ENCODE measurements around the gene ASXL1.

DNA sequence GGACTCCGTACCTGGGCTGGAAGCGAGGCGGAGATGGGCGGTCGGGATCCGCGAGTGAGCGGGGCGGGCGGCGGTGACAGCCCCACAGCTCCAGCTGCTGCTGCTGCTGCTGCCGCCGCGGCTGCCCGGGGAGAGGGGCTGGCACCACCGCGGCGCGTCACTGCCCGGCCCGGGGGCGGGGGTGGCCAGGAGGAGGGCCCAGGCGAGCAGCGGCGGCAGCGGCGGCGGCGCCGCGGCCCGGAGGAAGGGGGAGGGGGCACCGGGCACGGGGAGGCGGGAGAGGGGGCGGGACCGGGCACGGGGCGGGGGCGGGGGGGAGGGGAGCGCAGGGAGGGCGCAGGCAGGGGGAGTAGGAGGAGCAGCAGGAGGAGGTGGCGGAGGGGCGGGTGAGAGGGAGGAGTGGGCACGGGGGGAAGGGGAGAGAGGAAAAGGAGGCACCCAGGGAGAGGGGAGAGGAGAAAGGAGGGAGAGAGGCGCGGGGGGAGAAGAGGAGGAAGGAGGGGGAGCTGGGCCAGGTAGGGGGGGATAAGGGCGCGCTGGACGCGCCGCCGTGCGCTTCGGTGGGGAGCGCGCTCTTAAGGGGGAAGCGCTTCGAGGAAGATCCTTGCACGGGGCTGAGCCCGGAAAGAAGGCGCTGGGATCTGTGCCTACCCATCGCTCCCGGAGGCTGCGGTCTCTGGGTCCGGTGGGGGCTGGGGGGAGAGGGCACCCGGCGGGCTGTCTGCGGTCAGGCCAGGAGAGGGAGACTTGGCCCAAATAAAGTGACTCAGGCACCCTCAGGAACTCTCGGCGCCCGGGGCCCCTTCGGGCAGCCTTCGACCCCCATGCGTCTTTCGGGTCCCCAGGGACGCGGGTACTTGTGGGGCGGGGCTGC lies 125.5 kb downstream of the ASXL1 start:
- TF ChIP-seq, protein P1, sequence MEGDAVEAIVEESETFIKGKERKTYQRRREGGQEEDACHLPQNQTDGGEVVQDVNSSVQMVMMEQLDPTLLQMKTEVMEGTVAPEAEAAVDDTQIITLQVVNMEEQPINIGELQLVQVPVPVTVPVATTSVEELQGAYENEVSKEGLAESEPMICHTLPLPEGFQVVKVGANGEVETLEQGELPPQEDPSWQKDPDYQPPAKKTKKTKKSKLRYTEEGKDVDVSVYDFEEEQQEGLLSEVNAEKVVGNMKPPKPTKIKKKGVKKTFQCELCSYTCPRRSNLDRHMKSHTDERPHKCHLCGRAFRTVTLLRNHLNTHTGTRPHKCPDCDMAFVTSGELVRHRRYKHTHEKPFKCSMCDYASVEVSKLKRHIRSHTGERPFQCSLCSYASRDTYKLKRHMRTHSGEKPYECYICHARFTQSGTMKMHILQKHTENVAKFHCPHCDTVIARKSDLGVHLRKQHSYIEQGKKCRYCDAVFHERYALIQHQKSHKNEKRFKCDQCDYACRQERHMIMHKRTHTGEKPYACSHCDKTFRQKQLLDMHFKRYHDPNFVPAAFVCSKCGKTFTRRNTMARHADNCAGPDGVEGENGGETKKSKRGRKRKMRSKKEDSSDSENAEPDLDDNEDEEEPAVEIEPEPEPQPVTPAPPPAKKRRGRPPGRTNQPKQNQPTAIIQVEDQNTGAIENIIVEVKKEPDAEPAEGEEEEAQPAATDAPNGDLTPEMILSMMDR (IDR thresholded peaks at IDR 0.05): no peak
- TF ChIP-seq POLR2AphosphoS5 (IDR thresholded peaks at IDR 0.05): no peak
- no peak for TF ChIP-seq POLR2A (IDR thresholded peaks at IDR 0.05)
- no peak for TF ChIP-seq EP300 (IDR thresholded peaks at IDR 0.05)
